Measurements from ENCODE around the gene CYRIA. TPM values are rescaled to one million over a fixed set of nuclear protein-coding genes. Genes with fewer than 3 reads are reported as not detected.

The CYRIA gene
- polyA plus RNA-seq, 1 of the 3 experiments (the other 2 are of a cell fraction): 0.13 TPM

GRCh38 chr2:16680304-16680703 lies 14.7 kb upstream of the CYRIA start:
- no peaks in the 10 kb centered on the region for H3K9me2 ChIP-seq
- TF ChIP-seq RFX5 (IDR thresholded peaks at IDR 0.05; ENCODE audit: low read length) (no peak), TCF12 (IDR thresholded peaks at IDR 0.05) (no peak), TAF1 (IDR thresholded peaks at IDR 0.05; ENCODE audit: borderline replicate concordance, low read depth, low read length) (no peak), CHD2 (IDR thresholded peaks at IDR 0.05; ENCODE audit: low read length, partially characterized antibody) (no peak), POLR2AphosphoS5 (IDR thresholded peaks at IDR 0.05; ENCODE audit: low read depth, low read length) (no peak), USF1 (IDR thresholded peaks at IDR 0.05; ENCODE audit: borderline replicate concordance, low read depth) (no peak), MXI1 (IDR thresholded peaks at IDR 0.05; ENCODE audit: low read depth, low read length) (no peak), PBX3 (IDR thresholded peaks at IDR 0.05) (no peak), RAD21 (IDR thresholded peaks at IDR 0.05; ENCODE audit: low read length) (no peak)
- no peak overlapping the region for H3K27ac ChIP-seq (ENCODE audit: low read depth in 2 of 2, low read length in 1 of 2)
- CTCF ChIA-PET: interaction anchor here (0.9 to 4.9 kb wide), 5 partner anchors 13 to 991 kb away, joined by 3 to 23 read pairs (median 4); no protein-coding TSS in a partner anchor
- H2AFZ ChIP-seq (ENCODE audit: low read depth): no peak overlapping the region
- H3K9ac ChIP-seq: no peak overlapping the region
- no peak overlapping the region for H3K4me3 ChIP-seq (ENCODE audit: low read depth in 2 of 2, low read length in 1 of 2)
- no peaks in the 10 kb centered on the region for H3K79me2 ChIP-seq (ENCODE audit: insufficient read depth)
- 16% methylated on average over 1 of the region's 1 CpG for WGBS (ENCODE audit: low lambda C conversion rate)
- no peaks in the 10 kb centered on the region for H3K27me3 ChIP-seq (ENCODE audit: insufficient read depth)
- H3K36me3 ChIP-seq (replicated peaks in 1 of 2; ENCODE audit: control insufficient read depth in 1 of 2, insufficient read depth in 2 of 2, low read length in 1 of 2): no peaks in the 10 kb centered on the region
- no peaks in the 10 kb centered on the region for H4K20me1 ChIP-seq (ENCODE audit: insufficient read depth)
- no peak overlapping the region for H3K4me2 ChIP-seq
- no peaks in the 10 kb centered on the region for H3F3A ChIP-seq (replicated peaks; ENCODE audit: insufficient read depth)
- DNase-seq: no peak
- POLR2A ChIA-PET: no interaction called here
- H3K4me1 ChIP-seq (ENCODE audit: control insufficient read depth in 1 of 2, insufficient read depth in 2 of 2, low read depth in 1 of 2, low read length in 1 of 2): peaks cover 0 to 7% of the 10 kb centered on the region in 2 experiments; a peak in 1 of 4 replicates
- H3K9me3 ChIP-seq: no peaks in the 10 kb centered on the region; the same call in 1 of the 2 replicates

- CTCF ChIA-PET: interaction anchor here (0.9 to 4.9 kb wide), 3 partner anchors 14 to 78 kb away, joined by 4 to 23 read pairs (median 11); no protein-coding TSS in a partner anchor
- Histone ChIP-seq H3K9me2 (no peaks in the 10 kb centered on the region), H3K36me3 (replicated peaks in 1 of 2; ENCODE audit: control insufficient read depth in 1 of 2, insufficient read depth in 2 of 2, low read length in 1 of 2) (no peaks in the 10 kb centered on the region), H3K27me3 (ENCODE audit: insufficient read depth) (no peaks in the 10 kb centered on the region), H3K9me3 (no peaks in the 10 kb centered on the region; the same call in 1 of the 2 replicates), H3K4me2 (no peak overlapping the region), H3F3A (replicated peaks; ENCODE audit: insufficient read depth) (no peaks in the 10 kb centered on the region), H2AFZ (ENCODE audit: low read depth) (no peak overlapping the region), H3K79me2 (ENCODE audit: insufficient read depth) (no peaks in the 10 kb centered on the region), H3K4me1 (ENCODE audit: control insufficient read depth in 1 of 2, insufficient read depth in 2 of 2, low read depth in 1 of 2, low read length in 1 of 2) (peaks cover 0 to 2% of the 10 kb centered on the region in 2 experiments; a peak in 1 of 4 replicates), H4K20me1 (ENCODE audit: insufficient read depth) (no peaks in the 10 kb centered on the region), H3K9ac (no peak overlapping the region), H3K27ac (ENCODE audit: low read depth in 2 of 2, low read length in 1 of 2) (no peak overlapping the region), H3K4me3 (ENCODE audit: low read depth in 2 of 2, low read length in 1 of 2) (no peak overlapping the region)
- POLR2A ChIA-PET: no interaction called here
- no peak for DNase-seq
- WGBS (ENCODE audit: low lambda C conversion rate): 50% methylated on average over 4 of the region's 4 CpGs
- TF ChIP-seq RXRA (IDR thresholded peaks at IDR 0.05; ENCODE audit: borderline replicate concordance, low read depth) (no peak), NFIC (IDR thresholded peaks at IDR 0.05; ENCODE audit: borderline replicate concordance) (no peak), GABPA (IDR thresholded peaks at IDR 0.05; ENCODE audit: low read depth) (no peak), USF2 (IDR thresholded peaks at IDR 0.05; ENCODE audit: borderline replicate concordance, low read depth, low read length) (no peak), ZBTB33 (IDR thresholded peaks at IDR 0.05; ENCODE audit: borderline replicate concordance, low read depth) (no peak), MEF2A (IDR thresholded peaks at IDR 0.05; ENCODE audit: borderline replicate concordance, low read depth) (no peak), EP300 (IDR thresholded peaks at IDR 0.05; ENCODE audit: borderline replicate concordance in 1 of 2, low read depth in 1 of 2, low read length in 1 of 2) (no peak), YY1 (IDR thresholded peaks at IDR 0.05; ENCODE audit: low read depth) (no peak), EZH2phosphoT487 (IDR thresholded peaks at IDR 0.05; ENCODE audit: borderline replicate concordance, low read depth) (no peak), FOXM1 (IDR thresholded peaks at IDR 0.05; ENCODE audit: low read depth) (no peak), TEAD4 (IDR thresholded peaks at IDR 0.05; ENCODE audit: borderline replicate concordance, insufficient read depth) (no peak), FOSL2 (IDR thresholded peaks at IDR 0.05; ENCODE audit: borderline replicate concordance, low read depth) (no peak), CTCF (IDR thresholded peaks at IDR 0.05) (no peak), NRF1 (IDR thresholded peaks at IDR 0.05; ENCODE audit: low read depth, low read length) (no peak), GATA2 (CRISPR knock-in tag; IDR thresholded peaks at IDR 0.05) (no peak)
Measured at GRCh38 chr2:16678964-16679363, 13.3 kb upstream of the CYRIA start.
